HG03442 (cell line): ENCODE results near the gene GPR12.

Experiments used
- ATAC-seq: cut with Tn5 transposase; IDR thresholded peaks from one replicate; pipeline ENCODE4 v1.9.1; 2021; ENCODE audit warnings: mild to moderate bottlenecking, moderate library complexity; ENCODE audit not compliant: unreplicated experiment

Gene GPR12

GRCh38 chr13:26759907-26760831 is at the start of gene GPR12:
TSS of gene GPR12 (minus strand) at chr13:26760786. CDS start at chr13:26759827, 959 bp downstream.
- ATAC-seq: no peak

- ATAC-seq: no peak
These were observed 49.5 kb upstream of the GPR12 start for GRCh38 chr13:26810095-26810494.

- ATAC-seq: no peak
These were observed 46.3 kb upstream of the GPR12 start for GRCh38 chr13:26806891-26807290.

DNA sequence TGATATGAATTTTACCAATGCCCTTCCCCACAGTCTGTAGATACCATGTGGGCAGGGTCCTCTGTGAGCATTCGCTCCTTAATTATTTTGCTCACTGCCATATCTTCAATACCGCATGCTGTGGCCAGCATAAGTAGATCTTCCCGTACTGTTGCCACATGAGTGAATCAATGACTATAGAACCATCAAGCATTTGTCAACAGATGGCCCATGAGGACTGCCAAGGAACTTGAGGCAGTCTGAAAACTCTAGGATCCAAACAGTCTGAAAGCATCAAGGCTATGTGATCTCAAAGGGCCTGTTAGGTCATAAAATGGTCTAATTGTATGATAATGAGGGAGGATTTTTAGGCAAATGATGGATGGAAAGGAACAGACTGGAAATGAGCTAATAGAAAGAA is 27.4 kb upstream of the GPR12 start:
- ATAC-seq: no peak

DNA sequence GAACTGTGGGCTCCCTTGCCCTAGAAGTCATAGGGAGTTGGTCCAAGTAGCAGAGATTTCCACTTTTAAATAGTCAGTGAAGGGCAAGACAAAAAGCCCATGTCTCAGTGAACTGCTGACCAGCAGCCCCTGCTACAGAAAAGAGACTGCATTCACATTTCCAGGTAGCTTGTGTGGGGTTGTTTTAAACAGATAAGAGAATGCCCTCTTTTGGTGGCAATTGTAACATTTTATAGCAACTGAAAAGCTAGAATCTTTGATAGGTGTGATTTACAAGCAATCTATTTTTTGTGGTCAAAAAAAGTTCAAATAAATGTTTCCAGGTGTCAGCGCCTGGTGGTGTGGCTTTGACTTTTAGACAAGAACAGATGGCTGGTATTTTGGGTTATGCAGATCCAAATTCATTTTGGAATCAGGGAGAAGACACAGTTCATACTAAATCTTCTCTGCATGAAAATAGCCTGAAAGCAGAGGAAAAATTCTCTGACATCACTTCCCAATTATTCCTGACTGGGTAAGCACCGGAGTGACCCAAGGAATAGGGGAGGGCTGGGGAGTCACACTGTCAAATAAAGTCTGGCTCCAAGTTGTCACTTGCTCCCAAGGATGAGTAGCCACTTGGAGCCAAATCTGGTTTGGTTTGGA is 26.2 kb upstream of the GPR12 start:
- no peak for ATAC-seq

DNA sequence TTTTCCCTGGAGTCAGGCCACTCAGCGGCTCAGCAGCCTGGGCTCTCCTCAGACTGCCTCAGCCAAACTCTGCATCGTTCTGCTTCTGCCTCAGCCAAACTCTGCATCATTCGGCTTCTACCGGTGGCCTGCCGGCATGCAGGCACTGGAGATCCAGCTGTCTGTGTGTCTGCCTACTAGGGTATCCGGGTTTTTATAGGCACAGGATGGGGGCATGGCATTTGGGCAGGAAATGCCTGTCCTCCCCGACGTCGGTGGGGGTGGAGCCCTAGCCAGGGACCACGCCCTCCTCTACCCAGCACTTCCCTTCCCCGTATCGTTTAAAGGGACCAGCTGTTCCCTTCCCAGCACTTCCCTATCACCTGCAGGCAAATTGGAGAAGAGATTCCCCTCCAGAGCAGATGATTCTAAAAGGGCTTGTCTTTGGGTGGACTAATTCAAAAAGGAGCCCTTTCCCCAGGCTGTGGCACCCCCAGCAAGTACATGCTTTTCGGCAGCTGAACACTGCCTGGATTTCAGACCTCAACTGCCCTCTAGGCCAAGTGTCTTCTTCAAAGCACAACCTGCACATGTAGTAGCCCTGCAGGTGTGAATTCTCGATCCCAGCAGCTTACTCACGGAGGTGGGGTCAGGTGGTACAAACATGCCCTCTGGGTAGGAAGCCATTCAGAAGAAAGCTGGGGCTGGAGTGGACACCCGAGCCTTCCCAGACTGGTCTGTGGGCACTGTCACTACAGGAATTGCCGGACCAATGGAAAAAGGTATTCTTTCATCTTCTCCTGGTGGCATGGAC is 25.4 kb upstream of the GPR12 start:
- ATAC-seq: no peak

GRCh38 chr13:26784704-26785639 is 24.4 kb upstream of the GPR12 start:
- ATAC-seq: no peak

DNA sequence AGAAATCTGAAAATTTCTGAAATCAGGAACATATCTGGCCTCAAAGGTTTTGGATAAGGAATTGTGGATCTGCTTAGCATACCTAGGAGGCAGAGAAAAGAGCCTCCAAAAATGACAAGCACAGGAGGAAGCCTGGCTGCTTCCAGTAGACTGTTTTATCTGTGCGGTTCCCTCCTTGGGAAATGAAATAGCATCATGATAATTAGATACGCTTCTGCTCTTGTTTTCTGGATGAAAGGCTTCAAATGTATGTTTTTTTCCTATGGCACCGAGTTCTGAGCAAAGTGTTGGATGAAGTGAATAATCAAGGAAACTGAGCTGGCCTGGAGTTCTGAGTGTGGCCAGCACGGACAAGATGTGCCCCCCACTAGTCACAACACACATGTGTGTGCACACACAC is 19.8 kb upstream of the GPR12 start:
- no peak for ATAC-seq

DNA sequence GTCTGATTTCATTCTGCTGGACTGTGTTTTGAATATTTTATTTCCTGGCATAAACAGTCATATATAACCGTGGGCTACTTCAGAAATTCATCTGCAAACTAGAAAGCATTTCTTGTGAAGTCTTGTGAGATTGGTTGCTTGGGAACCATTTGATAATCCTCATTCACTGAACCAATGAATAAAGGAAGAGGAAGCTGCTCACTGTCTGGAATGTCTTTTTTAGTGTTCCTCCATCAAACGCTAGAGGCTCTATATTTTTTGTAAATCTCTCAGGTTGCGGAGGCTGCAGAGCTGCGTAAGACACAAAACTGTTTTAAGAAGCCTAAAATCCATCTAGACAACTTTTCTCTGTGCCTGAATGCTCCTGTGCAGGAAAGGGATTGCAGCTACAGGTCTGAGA is 18.7 kb upstream of the GPR12 start:
- ATAC-seq: no peak

DNA sequence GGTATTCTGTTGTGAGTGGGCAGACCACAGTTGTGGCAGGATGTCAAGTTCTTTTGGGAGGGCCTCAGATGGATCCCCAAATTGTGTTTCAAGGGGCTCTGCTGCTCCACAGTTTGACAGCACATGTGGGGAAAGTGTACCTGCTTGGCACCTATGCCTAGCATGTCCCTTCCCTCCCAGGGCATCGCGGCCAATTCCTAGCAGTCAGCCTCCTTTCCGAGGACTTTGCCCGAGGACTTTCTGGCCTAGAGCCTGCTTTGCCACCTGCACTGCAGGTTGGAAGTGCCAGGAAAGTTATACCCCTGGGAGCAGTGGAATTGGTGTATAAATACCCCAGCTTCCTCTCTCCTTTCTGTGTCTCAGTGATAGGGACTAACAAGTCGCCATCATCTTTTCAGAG is 11.9 kb upstream of the GPR12 start:
- ATAC-seq: no peak

GRCh38 chr13:26771796-26772195 is 11.2 kb upstream of the GPR12 start:
- ATAC-seq: no peak

DNA sequence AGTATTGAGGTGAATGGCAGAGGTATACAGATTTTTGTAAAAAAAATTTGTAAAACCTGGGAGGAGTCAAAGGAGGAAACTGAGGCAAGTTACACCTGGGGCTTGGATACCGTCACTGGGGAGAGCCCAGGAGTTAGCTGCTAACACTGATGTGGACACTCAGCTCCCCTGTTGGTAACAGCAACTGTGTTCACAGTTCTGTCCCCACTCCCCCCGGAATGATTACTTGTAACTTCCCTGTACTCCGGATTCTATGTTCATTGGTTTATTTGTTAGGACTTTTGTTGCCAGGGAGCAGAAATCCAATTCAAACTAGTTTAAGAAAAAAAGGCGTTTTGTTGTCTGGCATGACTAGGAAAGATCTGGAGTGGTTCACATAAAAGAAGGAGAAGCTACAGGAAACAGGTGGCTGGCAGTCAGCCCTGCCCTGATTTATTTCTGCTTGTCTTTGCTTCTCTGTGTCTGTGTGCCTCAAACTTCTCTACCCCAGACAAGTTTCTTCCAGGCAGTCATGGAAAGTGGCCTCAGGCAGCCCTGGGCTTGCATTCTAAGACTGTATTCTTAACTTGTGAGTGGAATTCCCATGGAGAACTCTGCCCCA is 2.3 kb upstream of the GPR12 start:
- ATAC-seq: no peak

DNA sequence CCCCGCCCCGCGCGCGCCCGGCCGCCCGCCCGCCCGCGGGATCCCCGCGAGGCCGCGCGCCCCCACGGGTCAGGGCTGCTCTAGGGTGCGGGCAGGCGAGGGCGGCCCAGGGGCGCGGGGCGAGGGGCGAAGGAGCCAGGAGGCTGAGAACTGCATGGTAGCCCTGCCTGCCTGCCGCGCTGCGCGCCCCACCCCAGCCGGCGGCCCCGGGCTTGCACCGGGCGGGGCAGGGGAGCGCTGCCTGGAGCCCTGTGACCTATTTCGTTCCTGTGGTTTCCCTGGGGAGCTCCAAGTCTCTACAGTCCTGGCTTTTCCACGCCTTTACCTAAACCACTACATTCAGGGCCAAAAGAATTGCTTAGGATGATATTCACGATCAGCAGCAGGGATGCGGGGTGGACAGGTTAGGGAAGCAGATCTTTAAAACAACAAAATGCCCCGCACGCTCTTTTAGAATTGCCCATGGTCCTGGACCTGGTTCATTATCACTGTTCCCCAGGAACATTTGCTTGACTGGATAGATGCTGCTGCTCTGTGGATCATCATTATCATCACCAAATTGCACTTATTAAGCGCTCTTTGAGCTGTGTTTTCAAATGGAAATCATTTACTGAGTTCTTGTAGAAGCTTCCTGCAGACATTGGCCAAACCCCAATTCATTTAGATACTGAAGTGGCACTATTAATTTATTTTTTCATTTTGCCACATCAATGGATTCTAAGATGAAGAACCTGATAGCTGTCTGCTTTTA is 421 bp upstream of the GPR12 start:
- no peak for ATAC-seq

DNA sequence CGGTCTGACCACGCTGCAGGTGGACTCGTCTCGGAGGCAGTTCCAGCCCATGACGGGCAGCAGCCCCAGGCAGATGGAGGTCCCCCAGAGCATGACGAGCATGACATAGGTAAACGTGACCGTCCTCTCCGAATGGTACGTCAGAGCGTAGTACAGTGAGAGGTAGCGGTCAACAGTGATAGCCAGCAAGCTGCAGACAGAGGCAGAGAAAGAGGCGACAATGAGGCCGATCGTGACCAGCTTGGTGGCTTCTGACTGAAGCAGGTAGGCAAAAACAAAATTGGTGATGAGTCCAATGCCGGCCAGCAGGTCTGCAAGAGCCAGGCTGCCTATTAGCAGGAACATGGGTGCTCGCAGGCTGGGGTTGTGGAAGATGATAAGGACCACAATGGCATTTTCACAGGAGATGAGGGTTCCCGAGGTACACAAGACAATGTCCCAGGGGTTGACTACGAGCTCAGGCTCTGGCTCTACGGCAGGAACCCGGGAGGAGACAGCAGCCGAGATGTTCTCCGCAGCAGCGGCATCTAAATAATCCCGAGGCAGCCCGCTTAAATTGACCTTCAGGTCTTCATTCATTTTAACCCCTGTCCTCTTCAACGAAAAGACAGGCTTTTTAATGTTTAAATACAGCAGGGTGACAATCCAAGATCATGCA is 1.2 kb downstream of the GPR12 start:
- no peak for ATAC-seq

GRCh38 chr13:26758496-26759157 is 2.0 kb downstream of the GPR12 start:
- no peak for ATAC-seq

DNA sequence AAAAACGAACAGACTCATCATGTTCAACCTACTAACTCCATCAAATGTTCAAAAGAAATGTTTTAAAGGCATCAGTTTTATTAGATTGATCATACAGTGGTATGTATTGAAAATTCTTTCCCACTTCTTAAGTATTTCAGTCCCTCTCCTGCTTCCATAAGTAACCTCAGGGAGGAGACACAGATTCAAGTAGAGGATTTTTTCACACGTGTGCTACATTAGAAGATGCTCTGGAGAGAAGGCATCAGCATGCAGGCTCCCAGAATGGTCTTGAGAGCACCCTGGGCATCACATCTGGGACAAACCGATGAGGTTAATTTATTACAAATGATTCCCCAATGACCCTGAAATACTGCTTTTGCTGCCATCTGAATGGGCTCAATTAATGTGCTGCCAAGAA is 3.6 kb downstream of the GPR12 start:
- no peak for ATAC-seq

DNA sequence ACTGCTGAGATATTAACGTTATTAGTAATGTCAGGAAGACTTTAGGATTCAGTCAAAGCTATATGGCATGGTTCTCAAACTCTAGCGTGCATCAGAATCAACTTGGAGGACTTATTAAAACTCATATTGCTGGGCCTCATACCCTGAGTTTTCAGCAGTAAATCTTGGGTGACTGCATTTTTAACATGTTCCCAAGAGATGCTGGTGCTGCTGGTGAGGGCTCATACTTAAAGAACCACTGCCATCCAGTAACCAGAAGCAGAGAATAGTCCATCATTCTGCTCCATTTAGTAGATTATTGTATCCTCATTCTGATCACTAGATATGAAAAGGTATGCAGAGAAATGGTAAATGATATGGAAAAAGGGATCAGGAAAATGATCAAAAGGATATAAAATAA is 7.9 kb downstream of the GPR12 start:
- no peak for ATAC-seq

DNA sequence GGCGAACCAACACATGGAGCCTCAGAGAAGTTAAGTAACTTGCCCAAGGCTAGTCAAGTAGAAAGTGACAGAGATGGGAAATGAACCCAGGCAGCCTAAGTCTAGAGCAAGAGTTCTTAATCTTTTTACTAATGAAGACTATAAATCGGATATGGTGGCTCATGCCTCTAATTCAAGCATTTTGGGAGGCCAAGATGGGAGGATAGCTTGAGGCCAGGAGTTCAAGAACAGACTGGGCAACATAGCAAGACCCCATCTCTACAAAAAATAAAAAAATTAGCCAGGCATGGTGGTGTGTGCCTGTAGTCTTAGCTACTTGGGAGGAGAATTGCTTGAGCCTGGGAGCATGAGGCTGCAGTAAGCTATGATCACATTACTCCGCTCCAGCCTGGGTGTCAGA is 10.7 kb downstream of the GPR12 start:
- no peak for ATAC-seq
